Forelimb muscle (tissue), 1 donor: ENCODE measurements around the gene FOXP3. TPM values are rescaled to one million over a fixed set of nuclear protein-coding genes. Genes with fewer than 3 reads are reported as not detected.

Source experiments
- DNase-seq: peaks from one replicate; pipeline ENCODE4 v3.0.0-alpha.2; 2013; ENCODE audit warnings: low read depth
- polyA plus RNA-seq: library from polyadenylated mRNA; unstranded; fragments of 120-200 nt; gene quantifications from one replicate; pipeline ENCODE4 v1.2.1, GENCODE V29; 2013; ENCODE audit not compliant: insufficient read length

Gene FOXP3
- polyA plus RNA-seq, 1 donor = 0.35 TPM

DNA sequence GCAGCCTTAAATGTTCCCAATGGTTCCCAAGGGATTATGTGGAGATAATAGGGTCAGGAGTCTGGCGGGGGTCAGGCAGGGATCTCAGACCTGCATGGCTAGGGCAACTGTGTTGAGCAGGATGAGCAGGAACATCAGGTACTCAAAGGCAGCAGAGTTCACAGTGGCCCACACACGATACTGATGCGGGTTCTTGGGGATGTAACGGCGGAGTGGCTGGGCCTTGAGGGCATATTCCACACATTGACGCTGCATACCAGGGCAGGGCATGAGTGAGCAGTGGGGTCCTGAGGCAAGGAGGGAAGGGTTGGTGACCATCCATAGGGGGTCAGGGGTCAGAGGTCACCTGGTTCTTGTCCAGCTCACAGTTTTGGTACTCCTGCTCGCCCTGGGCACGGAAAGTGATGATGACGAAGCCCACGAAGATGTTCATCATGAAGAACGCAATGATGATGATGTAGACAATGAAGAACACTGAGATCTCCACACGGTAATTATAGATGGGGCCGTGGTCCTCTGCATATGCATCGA, 49.4 kb downstream of the FOXP3 start:
- no peak for DNase-seq

DNA sequence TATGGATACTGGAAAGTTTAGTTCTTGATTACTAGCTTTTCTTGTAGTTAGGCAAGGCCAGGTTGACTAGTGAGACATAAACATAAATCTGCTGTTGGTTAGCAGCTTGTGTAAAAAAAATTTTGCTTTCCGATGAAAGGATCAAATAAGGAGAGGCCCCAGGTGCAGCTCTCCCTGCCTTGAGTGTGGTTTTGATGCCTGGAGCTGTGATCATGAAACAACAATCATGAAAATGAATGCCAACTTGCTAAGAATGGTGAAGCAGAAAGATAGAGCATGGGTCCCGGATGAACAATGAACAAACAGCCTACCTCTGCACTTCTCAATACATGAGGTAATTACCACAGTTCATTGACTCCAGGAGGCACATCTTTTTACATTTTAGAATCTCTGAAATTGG, 50.1 kb downstream of the FOXP3 start:
- no peak for DNase-seq

DNA sequence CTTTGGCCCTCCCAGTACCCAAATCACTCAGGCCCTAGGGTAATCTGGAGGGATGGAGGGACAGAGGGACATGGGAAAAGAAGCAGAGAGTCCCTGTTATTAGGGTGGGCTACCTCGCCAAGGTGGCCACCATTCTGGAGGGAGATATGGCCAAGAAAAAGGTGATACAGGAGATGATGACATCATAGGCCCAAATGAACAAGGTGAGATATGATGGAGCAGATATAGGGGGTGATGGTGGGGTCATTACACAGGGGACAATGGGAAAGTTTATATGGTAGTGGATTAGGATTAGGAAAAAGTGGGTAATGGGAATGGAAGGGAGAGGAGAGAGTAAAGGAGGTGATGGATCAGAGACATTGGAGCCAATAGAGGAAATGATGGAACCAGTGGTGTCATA, 51.6 kb downstream of the FOXP3 start:
- DNase-seq = no peak

DNA sequence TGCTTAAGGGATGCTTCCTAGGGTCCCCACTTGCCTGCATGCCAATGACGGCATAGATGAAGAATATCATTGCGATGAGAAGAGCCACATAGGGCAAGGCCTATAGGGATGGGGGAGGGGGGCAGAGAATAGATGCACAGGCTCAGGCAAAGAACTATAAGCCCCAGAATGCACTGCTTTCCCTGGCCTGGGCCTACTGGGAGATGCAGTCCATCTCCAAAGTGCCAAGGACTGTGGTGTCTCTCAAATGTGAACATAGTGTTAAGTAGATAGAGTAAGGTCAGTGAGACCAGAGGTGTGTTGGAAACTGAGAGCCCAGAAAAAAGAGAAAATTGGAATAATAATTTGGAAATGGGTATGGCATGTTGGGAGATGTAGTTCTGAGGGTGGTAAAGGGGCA, 52.3 kb downstream of the FOXP3 start:
- no peak for DNase-seq

DNA sequence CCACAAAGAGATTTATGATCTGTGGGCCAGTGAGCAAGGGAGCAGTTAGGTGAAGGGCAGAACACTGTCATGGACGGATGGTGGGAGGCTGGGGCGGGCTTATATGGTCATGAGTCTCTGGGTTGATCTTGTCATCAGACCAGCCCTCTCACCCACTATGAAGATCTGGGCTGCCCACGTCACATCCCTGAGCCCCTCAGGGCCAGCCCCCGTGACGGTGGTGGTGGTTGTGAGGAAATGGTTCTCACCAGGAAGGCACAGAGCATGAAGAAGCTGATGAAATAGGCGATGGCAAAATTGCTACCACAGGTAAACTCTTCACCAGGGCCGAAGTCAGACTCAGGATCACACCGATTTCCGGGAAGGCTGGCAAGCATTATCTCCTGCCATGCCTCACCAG, 53.4 kb downstream of the FOXP3 start:
- DNase-seq = no peak

DNA sequence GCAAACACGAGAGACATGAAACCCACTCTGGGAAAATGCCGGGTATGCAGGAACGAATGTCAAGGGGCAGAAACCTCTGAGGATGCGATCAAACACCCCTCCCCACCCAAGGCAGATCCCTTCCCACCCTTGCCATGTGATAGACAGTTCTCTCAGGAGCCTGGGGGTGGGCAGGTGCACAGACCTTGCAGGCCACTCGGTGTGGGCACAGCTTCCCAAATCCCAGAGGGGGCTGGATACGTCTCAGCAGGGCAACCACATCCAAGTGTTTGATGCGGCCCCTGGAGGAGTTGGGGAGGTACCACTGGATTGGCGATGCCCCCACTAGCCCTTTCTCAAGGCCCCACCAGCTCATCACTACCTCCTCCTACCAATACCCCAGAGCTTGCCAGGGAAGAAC, 54.1 kb downstream of the FOXP3 start:
- DNase-seq = no peak

DNA sequence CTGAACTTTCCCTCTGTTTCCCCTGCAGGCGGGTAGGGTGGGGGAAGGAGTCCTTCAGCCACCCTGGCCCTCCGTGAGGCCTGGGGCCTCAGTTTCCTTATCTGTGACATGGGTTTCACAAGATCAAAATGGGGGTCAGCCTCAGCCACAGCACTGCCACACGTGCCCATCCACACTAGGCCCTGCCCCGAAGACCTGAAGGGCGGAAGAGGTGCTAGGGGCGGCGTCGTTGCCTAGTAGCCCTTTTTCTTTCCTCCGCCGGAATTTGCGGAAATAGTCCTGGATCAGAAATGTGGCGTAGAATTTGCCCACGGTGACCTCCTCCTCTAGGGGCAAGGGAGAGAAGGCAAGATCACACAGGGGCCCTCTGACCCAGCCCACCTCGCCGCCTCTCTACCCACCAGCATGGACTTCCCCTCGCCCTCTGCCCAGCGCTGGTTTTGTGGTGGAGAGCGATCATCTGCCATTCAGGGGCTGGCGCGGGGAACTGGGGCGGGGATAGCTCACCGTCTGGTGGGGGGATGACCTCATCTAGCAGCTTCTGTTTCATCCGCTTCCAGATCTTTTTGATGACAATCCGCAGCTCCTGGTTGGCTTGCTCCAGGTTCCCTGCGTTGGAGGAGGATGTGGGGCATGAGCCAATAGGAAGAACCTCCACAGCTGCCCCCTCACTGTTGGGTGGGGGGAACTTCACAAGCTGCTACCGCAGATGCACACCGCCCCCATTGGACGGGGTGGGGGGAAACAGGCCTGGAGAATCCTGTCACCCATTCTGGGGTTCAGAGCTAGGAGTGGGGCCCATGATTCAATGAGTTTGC, 54.9 kb downstream of the FOXP3 start:
- no peak for DNase-seq

DNA sequence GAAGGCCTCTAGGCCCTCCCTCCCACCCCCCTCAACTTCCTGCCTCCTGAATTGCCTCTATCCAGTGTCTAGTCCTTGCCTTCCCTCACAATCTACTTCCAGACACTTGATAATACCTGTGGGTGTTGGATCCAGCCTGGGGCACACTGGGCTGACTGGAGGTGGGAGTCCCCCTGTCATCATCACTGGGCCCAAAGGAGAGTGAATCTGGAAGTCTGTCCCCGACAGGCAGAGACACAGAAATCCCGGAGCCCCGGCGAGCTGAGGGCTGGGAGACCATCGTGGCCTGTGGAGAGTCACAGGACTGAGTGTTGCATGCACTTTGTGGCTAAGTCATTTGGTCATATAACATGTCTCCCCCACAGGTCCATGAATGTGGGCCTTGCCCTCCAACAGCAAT, 56.1 kb downstream of the FOXP3 start:
- no peak for DNase-seq

DNA sequence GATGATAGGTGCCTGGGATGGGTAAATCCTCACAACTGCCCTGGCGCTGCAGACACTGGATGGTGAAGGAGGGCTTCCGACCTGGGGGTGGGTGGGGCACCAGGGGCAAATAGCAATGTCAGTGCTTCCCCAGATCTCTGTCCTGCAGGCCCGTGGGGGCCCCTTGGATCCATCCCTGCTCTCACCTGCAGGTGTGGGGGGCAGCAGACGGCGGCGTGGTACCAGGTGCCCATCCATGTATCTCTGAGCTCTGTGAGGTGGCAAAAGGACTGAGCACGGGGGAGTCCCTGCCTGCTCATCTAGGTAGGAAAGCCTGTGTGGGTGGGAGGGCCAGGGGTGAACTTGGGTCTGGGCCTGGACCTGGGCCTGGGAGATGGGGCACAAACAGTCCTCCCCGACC, 58.0 kb downstream of the FOXP3 start:
- DNase-seq = no peak

DNA sequence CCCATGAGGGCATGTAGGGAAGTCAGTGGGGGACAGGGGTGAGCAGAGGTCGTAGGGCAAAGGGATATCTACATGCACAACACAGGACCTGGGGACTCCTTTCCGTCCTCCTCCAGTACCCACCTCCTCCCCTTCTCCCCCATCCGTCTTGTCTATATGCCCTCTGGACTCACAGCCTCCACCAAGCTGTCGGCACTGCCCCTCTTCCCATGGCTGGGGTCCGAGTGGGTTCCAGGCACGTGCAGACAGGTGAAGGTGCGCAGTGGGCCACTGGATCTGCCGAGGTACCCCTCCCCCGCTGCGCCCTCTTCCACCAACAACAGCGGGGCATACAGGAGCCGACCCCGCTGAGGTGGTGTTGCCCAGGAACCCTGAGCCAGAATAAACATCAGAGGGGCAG, 59.1 kb downstream of the FOXP3 start:
- no peak for DNase-seq

DNA sequence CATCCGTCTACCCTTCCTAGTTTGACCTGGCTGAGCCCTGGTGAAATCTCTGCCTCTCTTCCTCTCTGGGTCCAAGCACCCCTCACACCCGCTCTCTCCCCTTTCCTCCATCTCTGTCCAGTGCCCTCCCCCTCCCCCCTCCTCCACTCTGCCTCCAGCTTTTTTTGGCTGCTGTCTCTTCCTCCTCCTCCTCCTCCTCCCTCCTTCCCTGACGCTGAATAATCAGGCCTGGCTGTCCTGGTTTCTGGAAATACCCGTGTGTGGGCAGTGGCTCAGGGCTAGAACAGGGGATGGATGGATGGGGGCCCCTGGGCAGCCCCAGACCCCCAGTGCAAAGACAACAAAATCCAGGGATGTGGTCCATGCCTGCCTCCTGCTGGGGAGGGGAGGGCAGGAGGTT, 59.8 kb downstream of the FOXP3 start:
- DNase-seq = no peak

DNA sequence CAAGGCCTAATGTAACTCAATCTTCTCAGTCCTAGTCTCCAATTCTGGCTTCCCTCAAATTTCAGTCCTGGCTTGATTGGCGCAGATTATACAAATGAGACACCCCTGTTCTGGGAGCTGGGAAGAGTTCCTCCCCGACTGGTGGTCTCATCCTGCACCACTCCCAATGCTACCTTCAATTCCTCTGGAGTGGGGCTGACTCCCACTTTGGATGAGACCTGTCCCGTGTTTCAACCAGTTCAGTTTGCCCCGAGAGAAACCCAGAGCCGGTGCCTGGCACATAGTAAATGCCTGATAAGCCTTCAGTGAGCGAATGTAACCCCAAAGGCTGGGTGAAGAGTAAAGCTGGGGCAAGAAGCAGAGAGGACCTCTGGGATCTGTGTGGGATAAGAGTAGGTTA, 60.5 kb downstream of the FOXP3 start:
- DNase-seq = no peak

DNA sequence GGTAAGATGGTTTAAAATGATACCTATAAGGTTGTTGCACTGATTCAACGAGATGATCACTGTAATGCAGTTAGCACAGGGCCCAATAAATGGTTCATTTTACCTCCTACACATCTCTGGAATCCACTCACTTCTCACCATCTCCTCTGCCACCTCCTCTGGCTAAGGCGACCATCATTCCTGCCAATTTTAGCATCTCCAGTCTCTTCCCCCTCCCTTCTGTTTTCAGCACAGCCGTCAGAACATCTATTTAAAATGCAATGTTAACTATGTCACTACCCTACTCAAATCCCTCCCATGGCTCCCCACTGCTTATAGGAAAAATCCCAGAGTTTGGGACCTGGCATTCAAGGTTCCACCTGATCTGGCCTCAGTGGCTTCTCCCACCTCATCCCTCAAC, 61.0 kb downstream of the FOXP3 start:
- no peak for DNase-seq

DNA sequence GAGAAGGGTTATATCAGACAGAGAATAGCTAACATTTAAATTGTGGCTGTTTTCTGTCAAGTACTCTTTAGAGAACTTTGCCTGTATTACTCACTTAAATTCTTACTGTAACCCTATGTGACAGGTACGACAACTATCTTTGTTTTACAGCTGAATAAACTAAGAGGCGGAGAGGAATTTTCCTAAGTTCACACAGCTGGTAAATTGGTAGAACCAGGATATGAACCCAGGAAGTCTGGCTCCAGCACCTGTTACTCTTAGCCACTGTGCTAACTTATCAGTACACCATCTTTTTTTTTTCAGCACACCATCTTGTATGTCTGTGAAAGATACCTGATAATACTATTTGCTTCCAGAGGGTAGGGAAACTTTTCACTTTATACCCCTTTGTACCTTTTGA, 62.5 kb downstream of the FOXP3 start:
- no peak for DNase-seq

Other genes starting within 250 kb of the FOXP3 start
- gene TFE3, start 221.4 kb downstream of the FOXP3 start, polyA plus RNA-seq = 21.6 TPM
- 4.2 TPM for gene CCDC120, start 205.7 kb downstream of the FOXP3 start, polyA plus RNA-seq
- 19.8 TPM for gene PRAF2, start 190.7 kb downstream of the FOXP3 start, polyA plus RNA-seq
- 34.4 TPM for gene WDR45, start 184.8 kb downstream of the FOXP3 start, polyA plus RNA-seq
- 19.0 TPM for gene GPKOW, start 141.0 kb downstream of the FOXP3 start, polyA plus RNA-seq
- gene MAGIX, start 102.0 kb downstream of the FOXP3 start, polyA plus RNA-seq = 1.9 TPM
- 179 TPM for gene PLP2, start 92.8 kb downstream of the FOXP3 start, polyA plus RNA-seq
- 3.6 TPM for gene PRICKLE3, start 78.3 kb downstream of the FOXP3 start, polyA plus RNA-seq
- 1.0 TPM for gene SYP, start 64.5 kb downstream of the FOXP3 start, polyA plus RNA-seq
- gene CACNA1F, start 31.4 kb downstream of the FOXP3 start, polyA plus RNA-seq = 0.03 TPM
- gene CCDC22, start 29.2 kb downstream of the FOXP3 start, polyA plus RNA-seq = 12.4 TPM
- 7.9 TPM for gene PPP1R3F, start 5.1 kb upstream of the FOXP3 start, polyA plus RNA-seq
- not detected for gene GAGE10, start 38.9 kb upstream of the FOXP3 start, polyA plus RNA-seq
- gene GAGE12J, start 57.3 kb upstream of the FOXP3 start, polyA plus RNA-seq = not detected
- not detected for gene GAGE13, start 66.9 kb upstream of the FOXP3 start, polyA plus RNA-seq